GM12878 (cell line): Measurements from ENCODE around the gene PTEN. TPM values are rescaled to one million over a fixed set of nuclear protein-coding genes. Genes with fewer than 3 reads are reported as not detected.

Experiments
- BRCA1 ChIP-seq: IDR thresholded peaks from 2 replicates; pipeline ENCODE4 v1.6.1; 2011; ENCODE audit warnings: low read depth, low read length, improper control_type of control experiment
- CBX5 ChIP-seq: sonication (generic); IDR thresholded peaks from 2 replicates; pipeline ENCODE4 v1.6.1; 2016; ENCODE audit warnings: low read depth, moderate library complexity, mild to moderate bottlenecking, inconsistent platforms
- CHD1 ChIP-seq: IDR thresholded peaks from 2 replicates; pipeline ENCODE4 v1.6.1; 2012; ENCODE audit warnings: low read depth, low read length, improper control_type of control experiment
- EED ChIP-seq: sonication (generic); IDR thresholded peaks from 2 replicates; pipeline ENCODE4 v1.6.1; 2016; ENCODE audit warnings: antibody characterized with exemption, low read depth
- ETV6 ChIP-seq, 2 experiments: fragments of 450-650 bp in 1 of 2; IDR thresholded peaks in 1 of 2; conservative IDR thresholded peaks in 1 of 2; 2 replicates each; pipeline ENCODE4 v1.6.1; 2014; ENCODE audit warnings: antibody characterized with exemption in 1 of 2, borderline replicate concordance in 1 of 2, low read depth in 1 of 2, mild to moderate bottlenecking in 1 of 2, moderate library complexity in 1 of 2
- GABPA ChIP-seq: IDR thresholded peaks from 2 replicates; pipeline ENCODE4 v1.6.1; 2014; ENCODE audit warnings: antibody characterized with exemption, low read depth, mild to moderate bottlenecking, inconsistent platforms
- IKZF1 ChIP-seq: fragments of 450-650 bp; conservative IDR thresholded peaks from 2 replicates; pipeline ENCODE4 v1.6.1; 2017; ENCODE audit warnings: antibody characterized with exemption, mild to moderate bottlenecking
- IRF4 ChIP-seq: IDR thresholded peaks from 2 replicates; pipeline ENCODE4 v1.6.1; 2011; ENCODE audit warnings: low read depth, low read length
- JUND ChIP-seq: IDR thresholded peaks from 2 replicates; pipeline ENCODE4 v1.6.1; 2012; ENCODE audit warnings: low read depth, mild to moderate bottlenecking, low read length, improper control_type of control experiment, moderate library complexity
- LARP7 ChIP-seq: fragments of 450-650 bp; IDR thresholded peaks from 2 replicates; pipeline ENCODE4 v1.6.1; 2017; ENCODE audit warnings: mild to moderate bottlenecking
- NBN ChIP-seq: fragments of 450-650 bp; IDR thresholded peaks from 2 replicates; pipeline ENCODE4 v1.6.1; 2016
- NFYB ChIP-seq: IDR thresholded peaks from 2 replicates; pipeline ENCODE4 v1.6.1; 2011; ENCODE audit warnings: low read depth, mild to moderate bottlenecking, low read length, improper control_type of control experiment, moderate library complexity; ENCODE audit not compliant: insufficient read depth
- NR2C1 ChIP-seq: fragments of 450-650 bp; IDR thresholded peaks from 2 replicates; pipeline ENCODE4 v1.6.1; 2017; ENCODE audit warnings: antibody characterized with exemption, mild to moderate bottlenecking, moderate library complexity
- NR2F1 ChIP-seq: fragments of 450-650 bp; conservative IDR thresholded peaks from 2 replicates; pipeline ENCODE4 v1.6.1; 2017; ENCODE audit warnings: mild to moderate bottlenecking
- RCOR1 ChIP-seq: conservative IDR thresholded peaks from 2 replicates; pipeline ENCODE4 v1.6.1; 2012; ENCODE audit warnings: low read depth, low read length, improper control_type of control experiment
- RFX5 ChIP-seq: IDR thresholded peaks from 2 replicates; pipeline ENCODE4 v1.6.1; 2011; ENCODE audit warnings: low read depth, low read length, improper control_type of control experiment
- RUNX3 ChIP-seq: IDR thresholded peaks from 2 replicates; pipeline ENCODE4 v1.6.1; 2012; ENCODE audit warnings: low read length, inconsistent platforms
- SMAD1 ChIP-seq: fragments of 450-650 bp; IDR thresholded peaks from 2 replicates; pipeline ENCODE4 v1.6.1; 2018; ENCODE audit warnings: mild to moderate bottlenecking, low read depth; ENCODE audit not compliant: partially characterized antibody
- SMC3 ChIP-seq: IDR thresholded peaks from 2 replicates; pipeline ENCODE4 v1.6.1; 2011; ENCODE audit warnings: low read length, improper control_type of control experiment, borderline replicate concordance
- SP1 ChIP-seq: IDR thresholded peaks from one replicate; pipeline ENCODE4 v1.6.1; 2011; ENCODE audit warnings: low read depth, low read length
- SUZ12 ChIP-seq: fragments of 200-600 bp; sonication (generic); IDR thresholded peaks from one replicate; pipeline ENCODE4 v1.6.1; 2018; ENCODE audit warnings: antibody characterized with exemption, mild to moderate bottlenecking; ENCODE audit not compliant: unreplicated experiment
- ZBED1 ChIP-seq: IDR thresholded peaks from 2 replicates; pipeline ENCODE4 v1.6.1; 2016; ENCODE audit warnings: borderline replicate concordance
- ZBTB11 ChIP-seq: fragments of 450-650 bp; formaldehyde crosslinking; IDR thresholded peaks from 2 replicates; pipeline ENCODE4 v1.5.0; 2022; ENCODE audit warnings: mild to moderate bottlenecking, missing genetic modification characterization
- polyA plus RNA-seq, 11 experiments: library from polyadenylated mRNA; depleted of rRNA in 4 of 11; unstranded in 6 of 11; stranded (reverse) in 5 of 11; fragments of >200 nt; fragmentation: Nextera tagmentation in 4 of 11; fragmentation: Illumina TruSeq in 1 of 11; extraction: Ambion mirVana in 4 of 11; extraction: Trizol in 1 of 11; gene quantifications; 1 replicate in 1 of 11; 2 replicates in 10 of 11; pipeline versions ENCODE4 v1.2.1 to v1.2.3, GENCODE V29; 2011 to 2016; ENCODE audit warnings: inconsistent platforms in 2 of 11, missing spikeins in 2 of 11, low read depth in 1 of 11
- total RNA-seq, 4 experiments: library from RNA; depleted of rRNA in 3 of 4; stranded (reverse); fragments of >200 nt in 3 of 4; fragmentation: Illumina TruSeq in 1 of 4; extraction: Trizol in 1 of 4; gene quantifications; 2 replicates each; pipeline versions ENCODE4 v1.2.1 to v1.2.3, GENCODE V29; 2013 to 2021
- TF ChIP-seq, protein P1 (sequence below): IDR thresholded peaks from 2 replicates; pipeline ENCODE4 v1.6.1; 2011; ENCODE audit warnings: borderline replicate concordance, low read depth, mild to moderate bottlenecking, moderate library complexity, mixed read lengths, low read length; ENCODE audit not compliant: insufficient read depth; ENCODE audit errors: extremely low read length
- TF ChIP-seq, protein P2 (sequence below): IDR thresholded peaks from 2 replicates; pipeline ENCODE4 v1.6.1; 2011; ENCODE audit warnings: low read depth, mild to moderate bottlenecking, low read length, moderate library complexity, borderline replicate concordance; ENCODE audit errors: extremely low read depth

The PTEN gene
- total and polyA plus RNA-seq, 10 of the 15 experiments (the other 5 are each of a cell fraction or from before 2014, with no cell fraction given) = 26.1 to 175 (median 58.1) TPM

GRCh38 chr10:87863053-87863943 lies at the start of gene PTEN, which contains the start of gene KLLN (continued):
- TF ChIP-seq SMC3 = no peak
- TF ChIP-seq, protein P1, sequence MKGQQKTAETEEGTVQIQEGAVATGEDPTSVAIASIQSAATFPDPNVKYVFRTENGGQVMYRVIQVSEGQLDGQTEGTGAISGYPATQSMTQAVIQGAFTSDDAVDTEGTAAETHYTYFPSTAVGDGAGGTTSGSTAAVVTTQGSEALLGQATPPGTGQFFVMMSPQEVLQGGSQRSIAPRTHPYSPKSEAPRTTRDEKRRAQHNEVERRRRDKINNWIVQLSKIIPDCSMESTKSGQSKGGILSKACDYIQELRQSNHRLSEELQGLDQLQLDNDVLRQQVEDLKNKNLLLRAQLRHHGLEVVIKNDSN = peak; percentile 17
- peak; percentile 95; the same call in 1 of the 2 replicates for TF ChIP-seq LARP7
- TF ChIP-seq BRCA1 = no peak
- no peak for TF ChIP-seq SUZ12
- no peak for TF ChIP-seq GABPA
- no peak for TF ChIP-seq RFX5
- no peak for TF ChIP-seq SMAD1
- TF ChIP-seq ZBTB11 (CRISPR knock-in tag) = no peak
- TF ChIP-seq JUND = no peak
- TF ChIP-seq NR2F1 = peak; percentile 77; the same call in 1 of the 2 replicates
- TF ChIP-seq CHD1 = peak; percentile 70; the same call in 1 of the 2 replicates
- TF ChIP-seq ETV6 (conservative IDR thresholded peaks at IDR 0.05 in 1 of 2, IDR thresholded peaks at IDR 0.05 in 1 of 2; ENCODE audit: borderline replicate concordance in 1 of 2, low read depth in 1 of 2) = 0 out of 4 replicates have a peak, but pooled peaks of 1 of the 2 experiments have one; percentile 26
- peak; percentile 61 for TF ChIP-seq NR2C1
- TF ChIP-seq CBX5 = peak; percentile 81; the same call in 1 of the 2 replicates
- TF ChIP-seq NBN = no peak
- peak; percentile 79 for TF ChIP-seq RUNX3
- peak; percentile 93 for TF ChIP-seq IKZF1
- TF ChIP-seq IRF4 = 0 out of 2 replicates have a peak, but pooled peaks have one; percentile 5
- TF ChIP-seq ZBED1 = no peak
- peak; percentile 72 for TF ChIP-seq EED
- peak; percentile 83; the same call in 1 of the 2 replicates for TF ChIP-seq RCOR1
- peak; percentile 51 for TF ChIP-seq SP1
- TF ChIP-seq, protein P2, sequence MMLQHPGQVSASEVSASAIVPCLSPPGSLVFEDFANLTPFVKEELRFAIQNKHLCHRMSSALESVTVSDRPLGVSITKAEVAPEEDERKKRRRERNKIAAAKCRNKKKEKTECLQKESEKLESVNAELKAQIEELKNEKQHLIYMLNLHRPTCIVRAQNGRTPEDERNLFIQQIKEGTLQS = no peak
- TF ChIP-seq NFYB = no peak
